Panc1 (cell line): ENCODE results near the gene CBX3.
"Not testable (repeated sequence)": the region's sequence is repeated elsewhere in the genome, so short reads cannot be mapped to it uniquely, and the experiment has no call there.

ENCODE experiments used
- CTCF ChIP-seq: fragments of 450-650 bp; IDR thresholded peaks from 2 replicates; pipeline ENCODE4 v1.5.1; 2017; ENCODE audit warnings: mild to moderate bottlenecking
- REST ChIP-seq, 2 experiments: IDR thresholded peaks; 2 replicates each; pipeline ENCODE4 v1.6.1; 2011 to 2012; ENCODE audit warnings: low read depth in 2 of 2, control low read depth in 1 of 2, low read length in 1 of 2, mild to moderate bottlenecking in 1 of 2, moderate library complexity in 1 of 2; ENCODE audit not compliant: insufficient read depth in 1 of 2
- SIN3A ChIP-seq: IDR thresholded peaks from 2 replicates; pipeline ENCODE4 v1.6.1; 2012; ENCODE audit warnings: low read depth, mild to moderate bottlenecking, low read length, moderate library complexity, borderline replicate concordance; ENCODE audit not compliant: insufficient read depth
- TCF7L2 ChIP-seq: IDR thresholded peaks from 2 replicates; pipeline ENCODE4 v1.6.1; 2011; ENCODE audit warnings: mild to moderate bottlenecking, low read depth, low read length, inconsistent platforms

GRCh38 chr7:26175903-26176302 lies 25.6 kb upstream of the CBX3 start:
- not testable (repeated sequence) for TF ChIP-seq CTCF; SIN3A; REST (IDR thresholded peaks at IDR 0.05; ENCODE audit: insufficient read depth in 1 of 2, low read depth in 2 of 2, low read length in 1 of 2); TCF7L2
